Lower leg skin (tissue), 4 donors: ENCODE measurements around the gene IBA57. TPM values are rescaled to one million over a fixed set of nuclear protein-coding genes. Genes with fewer than 3 reads are reported as not detected.
"Not testable (repeated sequence)": the region's sequence is repeated elsewhere in the genome, so short reads cannot be mapped to it uniquely, and the experiment has no call there.

ENCODE experiments used
- DNase-seq, 2 donors: peaks; one replicate each; pipeline ENCODE4 v3.0.0-alpha.2; 2019; ENCODE audit warnings: low spot score in 2 of 2
- H3K4me3 ChIP-seq: fragments of 200-600 bp; sonication (generic); 2 replicates; pipeline ENCODE4 v1.5.1; 2017; ENCODE audit warnings: mild to moderate bottlenecking, low read depth; ENCODE audit not compliant: poor library complexity, severe bottlenecking
- CTCF ChIP-seq, 3 donors: fragments of 450-650 bp; IDR thresholded peaks; one replicate each; pipeline ENCODE4 v1.5.1; 2016; ENCODE audit warnings: antibody characterized with exemption in 3 of 3, mild to moderate bottlenecking in 3 of 3, moderate library complexity in 2 of 3
- POLR2A ChIP-seq, 2 donors: fragments of 450-650 bp; IDR thresholded peaks; one replicate each; pipeline ENCODE4 v1.6.1; 2016 to 2017; ENCODE audit warnings: antibody characterized with exemption in 2 of 2, mild to moderate bottlenecking in 1 of 2, moderate library complexity in 1 of 2
- WGBS, 2 donors: methylation state at CpG; one replicate each; pipeline ENCODE4 v1.1.5; 2018; 5-methylcytosine and 5-hydroxymethylcytosine counted together
- intact Hi-C: fragments of 100-400 bp; cut with DNase I; formaldehyde crosslinking; loops from one replicate; pipeline ENCODE4 v1.15.0; 2023; ENCODE audit warnings: low total_unique reads
- total RNA-seq, 4 donors: library from RNA; depleted of rRNA; stranded (reverse); fragments of >200 nt; gene quantifications; one replicate each; pipeline ENCODE4 v1.1.0, GENCODE V29; 2016

The IBA57 gene
- total RNA-seq, 4 donors from 2014 or later: 9.4 to 16.0 (median 12.6) TPM

- TF ChIP-seq POLR2A (IDR thresholded peaks at IDR 0.05) (no peak), CTCF (IDR thresholded peaks at IDR 0.05) (no peak)
- WGBS, 2 donors: 88 to 89% methylated on average over 7 of the region's 7 CpGs
- peak in 1 of 2 donors; percentile 61 for DNase-seq
- intact Hi-C loops: no loop called here
- no peak overlapping the region for H3K4me3 ChIP-seq
These were observed 15.5 kb downstream of the IBA57 start for GRCh38 chr1:228180959-228181644.

GRCh38 chr1:228181645-228182034, 16.0 kb downstream of the IBA57 start:
- WGBS, 2 donors: 85 to 90% methylated on average over 9 of the region's 9 CpGs
- peak in 1 of 2 donors; percentile 52 for DNase-seq
- no peak overlapping the region for H3K4me3 ChIP-seq
- intact Hi-C loops: no loop called here
- TF ChIP-seq CTCF (IDR thresholded peaks at IDR 0.05) (no peak), POLR2A (IDR thresholded peaks at IDR 0.05) (no peak)

DNA sequence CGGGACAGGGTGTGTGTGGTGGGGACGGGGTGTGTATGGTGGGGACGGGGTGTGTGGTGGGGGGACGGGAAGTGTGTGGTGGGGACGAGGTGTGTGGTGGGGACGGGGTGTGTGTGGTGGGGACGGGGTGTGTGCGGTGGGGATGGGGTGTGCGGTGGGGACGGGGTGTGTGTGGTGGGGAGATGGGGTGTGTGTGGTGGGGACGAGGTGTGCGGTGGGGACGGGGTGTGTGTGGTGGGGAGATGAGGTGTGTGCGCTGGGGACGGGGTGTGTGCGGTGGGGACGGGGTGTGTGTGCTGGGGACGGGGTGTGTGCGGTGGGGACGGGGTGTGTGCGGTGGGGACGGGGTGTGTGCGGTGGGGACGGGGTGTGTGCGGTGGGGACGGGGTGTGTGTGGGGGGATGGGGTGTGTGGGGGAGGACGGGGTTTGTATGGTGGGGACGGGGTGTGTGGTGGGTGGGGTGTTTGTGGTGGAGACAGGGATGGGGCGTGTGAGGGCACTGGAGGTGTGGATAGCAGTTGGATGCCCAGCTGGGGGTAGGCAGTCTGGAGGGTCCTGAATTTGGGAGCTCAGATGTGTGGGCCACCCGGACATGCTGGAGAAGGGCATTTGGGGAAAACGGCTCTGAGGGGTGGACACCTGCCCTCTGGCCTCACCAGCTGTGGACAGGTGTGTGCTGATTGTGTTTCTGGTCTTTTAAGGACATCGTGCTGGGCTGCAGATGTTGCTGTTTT, 16.9 kb downstream of the IBA57 start:
- intact Hi-C loops: no loop called here
- WGBS, 2 donors: 88 to 89% methylated on average over 27 to 28 of the region's 32 CpGs
- no peak overlapping the region for H3K4me3 ChIP-seq
- DNase-seq: peak in 1 of 2 donors; percentile 64
- TF ChIP-seq CTCF (IDR thresholded peaks at IDR 0.05): no peak
- no peak for TF ChIP-seq POLR2A (IDR thresholded peaks at IDR 0.05)

DNA sequence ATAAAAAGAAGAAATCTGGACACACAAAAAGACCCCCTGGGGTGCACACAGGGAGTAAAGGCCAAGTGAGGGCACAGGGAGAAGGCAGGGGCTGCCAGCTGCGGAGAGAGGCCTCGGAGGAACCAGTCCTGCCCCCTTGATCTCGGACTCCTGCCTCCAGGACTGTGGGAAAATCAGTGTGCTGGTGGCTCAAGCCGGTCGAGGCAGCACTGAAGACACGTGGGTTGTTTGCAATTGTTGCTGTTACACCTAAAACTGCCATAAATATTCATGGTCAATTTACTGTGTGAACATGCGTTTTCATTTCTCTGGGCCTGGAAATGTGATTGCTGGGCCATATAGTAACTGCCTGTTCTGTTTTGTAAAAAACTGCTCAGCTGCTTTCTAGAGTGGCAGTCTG, 18.5 kb downstream of the IBA57 start:
- 85 to 89% methylated on average over 7 of the region's 7 CpGs for WGBS, 2 donors
- no peak for TF ChIP-seq POLR2A (IDR thresholded peaks at IDR 0.05)
- TF ChIP-seq CTCF (IDR thresholded peaks at IDR 0.05): no peak
- DNase-seq: peak in 1 of 2 donors; percentile 26
- no peak overlapping the region for H3K4me3 ChIP-seq
- intact Hi-C loops: no loop called here

GRCh38 chr1:228185641-228185965, 20.0 kb downstream of the IBA57 start:
- DNase-seq: peak in 1 of 2 donors; percentile 68
- TF ChIP-seq POLR2A (IDR thresholded peaks at IDR 0.05): no peak
- TF ChIP-seq CTCF (IDR thresholded peaks at IDR 0.05): no peak
- H3K4me3 ChIP-seq: no peak overlapping the region
- WGBS, 2 donors: 55 to 67% methylated on average over 11 of the region's 11 CpGs
- intact Hi-C loops: no loop called here

- DNase-seq, intact Hi-C loops, H3K4me3 ChIP-seq: not testable (repeated sequence)
- WGBS, 2 donors: 83 to 85% methylated on average over 2 of the region's 2 CpGs
These were observed 22.6 kb downstream of the IBA57 start for GRCh38 chr1:228188249-228188648.
